D341Med (cell line): Measurements from ENCODE around the gene TCF15.
"Not testable (repeated sequence)": the region's sequence is repeated elsewhere in the genome, so short reads cannot be mapped to it uniquely, and the experiment has no call there.

Experiments
- DNase-seq: peaks from one replicate; pipeline ENCODE4 v3.0.0; 2012; ENCODE audit warnings: low spot score

The TCF15 gene

GRCh38 chr20:578940-579690, 31.0 kb downstream of the TCF15 start:
- DNase-seq = not testable (repeated sequence)

GRCh38 chr20:577167-577791, 32.8 kb downstream of the TCF15 start:
- DNase-seq = no peak

GRCh38 chr20:576156-576555, 34.0 kb downstream of the TCF15 start:
- no peak for DNase-seq

GRCh38 chr20:575230-575629, 34.9 kb downstream of the TCF15 start:
- DNase-seq = no peak

GRCh38 chr20:574297-574942, 35.7 kb downstream of the TCF15 start:
- DNase-seq = no peak

GRCh38 chr20:573414-574296, 36.5 kb downstream of the TCF15 start:
- DNase-seq = no peak

GRCh38 chr20:572727-573126, 37.4 kb downstream of the TCF15 start:
- no peak for DNase-seq

GRCh38 chr20:571754-572441, 38.2 kb downstream of the TCF15 start:
- DNase-seq = peak; percentile 66

- DNase-seq = peak; percentile 82
Measured at GRCh38 chr20:568673-569415, 41.3 kb downstream of the TCF15 start.

GRCh38 chr20:568097-568652, 41.9 kb downstream of the TCF15 start:
- peak; percentile 74 for DNase-seq

- no peak for DNase-seq
Measured at GRCh38 chr20:564192-564591, 45.9 kb downstream of the TCF15 start.

GRCh38 chr20:563187-563586, 46.9 kb downstream of the TCF15 start:
- no peak for DNase-seq

GRCh38 chr20:562232-562897, 47.7 kb downstream of the TCF15 start:
- DNase-seq = no peak

GRCh38 chr20:561437-562231, 48.5 kb downstream of the TCF15 start:
- DNase-seq = peak; percentile 80

GRCh38 chr20:560680-561079, 49.4 kb downstream of the TCF15 start:
- DNase-seq = no peak

- DNase-seq = no peak
Measured at GRCh38 chr20:558117-558516, 52.0 kb downstream of the TCF15 start.

- DNase-seq = no peak
Measured at GRCh38 chr20:556984-557383, 53.1 kb downstream of the TCF15 start.

- no peak for DNase-seq
Measured at GRCh38 chr20:555976-556385, 54.1 kb downstream of the TCF15 start.
